ENCODE measurements around the gene CR2. TPM values are rescaled to one million over a fixed set of nuclear protein-coding genes. Genes with fewer than 3 reads are reported as not detected.

Gene CR2
- total and polyA plus RNA-seq, 4 donors: 0.05 to 0.36 (median 0.14) TPM; not detected in 1

- no peak for TF ChIP-seq ZBTB33 (IDR thresholded peaks at IDR 0.05)
Observed at GRCh38 chr1:207455183-207455754, 1.1 kb downstream of the CR2 start (continued).

GRCh38 chr1:207458414-207458813 lies 4.3 kb downstream of the CR2 start:
- TF ChIP-seq YY1 (IDR thresholded peaks at IDR 0.05) (no peak), JUND (IDR thresholded peaks at IDR 0.05) (no peak), SP1 (IDR thresholded peaks at IDR 0.05) (no peak), TAF1 (conservative IDR thresholded peaks at IDR 0.05) (no peak), REST (IDR thresholded peaks at IDR 0.05) (no peak), HNF4G (IDR thresholded peaks at IDR 0.05) (no peak), RXRA (IDR thresholded peaks at IDR 0.05) (no peak)
- Histone ChIP-seq H3K9me3 (ENCODE audit: control insufficient read depth in 4 of 4, low read length in 3 of 4) (no peaks in the 10 kb centered on the region), H3K4me1 (ENCODE audit: control insufficient read depth in 4 of 4, insufficient read depth in 4 of 4, low read length in 3 of 4) (peaks cover 5 to 9% (median 9%) of the 10 kb centered on the region in 4 donors), H3K36me3 (ENCODE audit: control insufficient read depth in 4 of 4, insufficient read depth in 3 of 4, low read depth in 1 of 4, low read length in 3 of 4) (no peaks in the 10 kb centered on the region), H3K27ac (ENCODE audit: low read depth in 1 of 2, low read length in 2 of 2) (no peak overlapping the region), H3K27me3 (ENCODE audit: control insufficient read depth in 4 of 4, insufficient read depth in 4 of 4, low read length in 3 of 4) (peaks cover 0 to 5% (median under 1%) of the 10 kb centered on the region in 4 donors), H3K4me3 (ENCODE audit: low read depth in 1 of 3, low read length in 3 of 3) (no peak overlapping the region), H3K9ac (ENCODE audit: low read depth in 1 of 2, low read length in 2 of 2) (no peak overlapping the region)
- no peak for DNase-seq (ENCODE audit: low spot score)
- WGBS: 97% methylated on average over 1 of the region's 1 CpG

- H3K36me3 ChIP-seq (ENCODE audit: control insufficient read depth in 4 of 4, insufficient read depth in 3 of 4, low read depth in 1 of 4, low read length in 3 of 4): no peaks in the 10 kb centered on the region
- H3K9ac ChIP-seq (ENCODE audit: low read depth in 1 of 2, low read length in 2 of 2): no peak overlapping the region
- no peak overlapping the region for H3K4me3 ChIP-seq (ENCODE audit: low read depth in 1 of 3, low read length in 3 of 3)
- no peaks in the 10 kb centered on the region for H3K9me3 ChIP-seq (ENCODE audit: control insufficient read depth in 4 of 4, low read length in 3 of 4)
- H3K27ac ChIP-seq (ENCODE audit: low read depth in 1 of 2, low read length in 2 of 2): no peak overlapping the region
- no peak for DNase-seq (ENCODE audit: low spot score)
- peaks cover 0 to 4% (median 0%) of the 10 kb centered on the region in 4 donors for H3K27me3 ChIP-seq (ENCODE audit: control insufficient read depth in 4 of 4, insufficient read depth in 4 of 4, low read length in 3 of 4)
- TF ChIP-seq MAX (IDR thresholded peaks at IDR 0.05) (no peak), RXRA (IDR thresholded peaks at IDR 0.05) (no peak), NR2F2 (IDR thresholded peaks at IDR 0.05) (no peak)
- H3K4me1 ChIP-seq (ENCODE audit: control insufficient read depth in 4 of 4, insufficient read depth in 4 of 4, low read length in 3 of 4): peaks cover 5 to 9% (median 8%) of the 10 kb centered on the region in 4 donors
- 92% methylated on average over 2 of the region's 2 CpGs for WGBS
Observed at GRCh38 chr1:207459008-207459407, 4.9 kb downstream of the CR2 start.

- H3K4me3 ChIP-seq (ENCODE audit: low read depth in 1 of 3, low read length in 3 of 3): no peak overlapping the region
- TF ChIP-seq MAX (IDR thresholded peaks at IDR 0.05) (no peak), TAF1 (conservative IDR thresholded peaks at IDR 0.05) (no peak), NR2F2 (IDR thresholded peaks at IDR 0.05) (no peak), REST (IDR thresholded peaks at IDR 0.05) (no peak)
- H3K27me3 ChIP-seq (ENCODE audit: control insufficient read depth in 4 of 4, insufficient read depth in 4 of 4, low read length in 3 of 4): peaks cover 0 to 3% (median under 1%) of the 10 kb centered on the region in 4 donors
- DNase-seq (ENCODE audit: low spot score): no peak
- H3K36me3 ChIP-seq (ENCODE audit: control insufficient read depth in 4 of 4, insufficient read depth in 3 of 4, low read depth in 1 of 4, low read length in 3 of 4): no peaks in the 10 kb centered on the region
- H3K4me1 ChIP-seq (ENCODE audit: control insufficient read depth in 4 of 4, insufficient read depth in 4 of 4, low read length in 3 of 4): no peaks in the 10 kb centered on the region
- no peaks in the 10 kb centered on the region for H3K9me3 ChIP-seq (ENCODE audit: control insufficient read depth in 4 of 4, low read length in 3 of 4)
- H3K27ac ChIP-seq (ENCODE audit: low read depth in 1 of 2, low read length in 2 of 2): no peak overlapping the region
- H3K9ac ChIP-seq (ENCODE audit: low read depth in 1 of 2, low read length in 2 of 2): no peak overlapping the region
- 88% methylated on average over 1 of the region's 1 CpG for WGBS
Observed at GRCh38 chr1:207461649-207462048, 7.5 kb downstream of the CR2 start.

All from liver (tissue), 9 donors.